Cerebellar cortex (tissue), 1 donor: Measurements from ENCODE around the gene RPS15.

Experiments
- DNase-seq: peaks from one replicate; pipeline ENCODE4 v3.0.0-alpha.2; 2015; ENCODE audit warnings: low spot score

The RPS15 gene

GRCh38 chr19:1487576-1488281, 49.5 kb downstream of the RPS15 start:
- no peak for DNase-seq

DNA sequence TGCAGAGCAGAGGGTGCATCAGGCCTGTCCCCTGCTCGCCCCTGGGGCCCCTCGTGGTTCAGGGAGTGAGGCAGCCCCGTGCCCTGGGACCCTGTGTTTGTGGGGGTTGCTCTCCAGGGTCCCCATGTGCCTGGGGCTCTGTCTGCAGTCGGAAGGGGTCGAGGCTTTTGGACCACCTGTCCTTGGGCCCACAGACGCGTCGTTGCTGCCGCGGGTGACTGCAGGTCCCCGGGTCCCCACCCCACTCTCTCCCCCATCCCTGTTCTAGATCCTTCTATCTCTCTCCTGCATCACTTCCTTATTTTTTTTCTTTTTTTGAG, 50.0 kb downstream of the RPS15 start:
- DNase-seq, result no peak

DNA sequence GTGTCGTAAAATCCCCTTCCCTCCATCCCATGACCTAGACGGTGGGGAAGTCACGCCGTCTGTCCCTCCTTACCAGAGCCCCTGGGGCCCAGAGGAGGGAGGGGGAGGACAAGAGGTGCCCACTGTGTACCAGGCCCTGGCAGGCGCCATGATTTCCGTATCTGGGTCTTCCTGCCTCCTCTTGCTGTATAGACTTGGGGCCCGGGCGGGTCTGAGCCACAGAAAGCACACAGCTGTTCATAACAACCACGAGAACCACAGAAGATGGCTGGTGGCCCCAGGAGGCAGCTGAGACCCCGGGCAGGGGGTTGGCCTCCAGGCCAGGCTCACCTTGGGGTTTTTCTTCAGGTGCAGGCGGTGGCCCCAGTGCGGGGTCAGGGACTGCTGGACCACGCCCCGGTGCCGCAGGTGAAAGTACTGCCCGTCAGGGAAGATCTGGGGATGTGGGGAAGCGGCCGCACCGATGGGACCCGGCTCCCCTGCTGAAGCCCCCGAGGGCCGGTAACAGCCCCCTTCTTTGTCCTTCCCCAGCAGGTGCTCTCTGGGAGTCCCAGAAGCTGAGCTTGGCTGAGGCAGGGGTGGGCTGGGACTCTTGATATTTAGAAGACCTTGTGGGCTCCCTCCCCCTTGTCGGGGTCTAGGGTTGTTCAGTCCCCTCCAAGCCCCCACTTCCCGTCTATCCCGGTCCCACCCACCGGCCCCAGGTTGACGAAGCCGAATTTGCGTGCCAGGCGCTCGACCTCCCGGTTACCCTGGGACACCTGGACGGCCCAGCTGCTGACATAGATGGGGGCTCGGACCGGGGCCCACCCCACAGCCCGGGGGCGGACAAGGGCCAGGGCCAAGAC, 51.5 kb downstream of the RPS15 start:
- no peak for DNase-seq
